Hematopoietic multipotent progenitor cell treated with erythropoietin and hydrocortisone succinate and interleukin-3 and kit ligand, for 6 days (in vitro differentiated cells): Measurements from ENCODE around the gene VPS37B.
"Not testable (repeated sequence)": the region's sequence is repeated elsewhere in the genome, so short reads cannot be mapped to it uniquely, and the experiment has no call there.

Experiments
- DNase-seq: peaks from one replicate; pipeline ENCODE4 v3.0.0-alpha.2; 2015

Gene VPS37B, protein sequence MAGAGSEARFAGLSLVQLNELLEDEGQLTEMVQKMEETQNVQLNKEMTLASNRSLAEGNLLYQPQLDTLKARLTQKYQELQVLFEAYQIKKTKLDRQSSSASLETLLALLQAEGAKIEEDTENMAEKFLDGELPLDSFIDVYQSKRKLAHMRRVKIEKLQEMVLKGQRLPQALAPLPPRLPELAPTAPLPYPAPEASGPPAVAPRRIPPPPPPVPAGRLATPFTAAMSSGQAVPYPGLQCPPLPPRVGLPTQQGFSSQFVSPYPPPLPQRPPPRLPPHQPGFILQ

DNA sequence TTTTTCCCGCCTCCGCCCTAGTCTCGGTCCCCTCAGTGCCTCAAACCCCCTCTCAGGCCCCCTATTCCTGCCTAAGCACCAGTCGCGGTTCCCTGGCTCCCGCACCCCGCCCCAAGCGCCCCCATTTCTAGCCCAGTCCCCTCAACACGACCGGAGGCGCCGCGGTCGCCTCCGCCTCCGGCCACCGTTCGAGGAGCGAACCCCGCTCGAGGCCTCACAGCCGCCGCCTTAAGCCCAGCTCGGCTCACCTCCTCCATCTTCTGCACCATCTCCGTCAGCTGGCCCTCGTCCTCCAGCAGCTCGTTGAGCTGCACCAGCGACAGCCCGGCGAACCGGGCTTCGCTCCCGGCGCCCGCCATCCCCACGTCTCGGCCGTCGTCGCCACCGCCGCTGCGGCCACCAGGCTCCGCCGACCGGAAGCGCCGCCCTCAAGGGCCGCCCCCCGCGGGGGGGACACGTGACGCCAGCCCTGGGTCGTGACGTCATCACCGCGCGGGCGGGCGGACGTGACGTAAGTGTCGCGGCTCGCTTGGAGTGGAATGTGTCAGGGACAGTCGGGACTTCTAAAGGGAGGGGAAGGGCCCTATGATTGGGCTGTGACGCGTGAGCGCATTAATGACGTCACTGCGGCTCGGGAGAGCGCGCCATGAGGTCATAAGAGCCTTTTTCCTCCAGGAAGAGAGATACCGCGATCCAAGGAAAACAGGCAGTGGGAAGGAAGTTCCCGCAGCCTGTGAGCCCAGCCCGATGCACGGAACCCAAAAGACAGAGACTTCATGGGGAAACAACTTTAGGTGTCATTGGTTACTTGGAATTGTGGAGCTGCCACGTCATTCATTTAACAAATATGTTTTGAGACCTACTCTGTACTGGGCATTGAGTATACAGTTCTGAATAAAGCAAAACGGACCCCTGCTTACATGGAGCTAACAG is at the start of gene VPS37B:
TSS of gene VPS37B (minus strand) at position 421 of the 933 bp plus-strand sequence. CDS start at position 359, 62 bp downstream.
- peak; percentile 84 for DNase-seq

DNA sequence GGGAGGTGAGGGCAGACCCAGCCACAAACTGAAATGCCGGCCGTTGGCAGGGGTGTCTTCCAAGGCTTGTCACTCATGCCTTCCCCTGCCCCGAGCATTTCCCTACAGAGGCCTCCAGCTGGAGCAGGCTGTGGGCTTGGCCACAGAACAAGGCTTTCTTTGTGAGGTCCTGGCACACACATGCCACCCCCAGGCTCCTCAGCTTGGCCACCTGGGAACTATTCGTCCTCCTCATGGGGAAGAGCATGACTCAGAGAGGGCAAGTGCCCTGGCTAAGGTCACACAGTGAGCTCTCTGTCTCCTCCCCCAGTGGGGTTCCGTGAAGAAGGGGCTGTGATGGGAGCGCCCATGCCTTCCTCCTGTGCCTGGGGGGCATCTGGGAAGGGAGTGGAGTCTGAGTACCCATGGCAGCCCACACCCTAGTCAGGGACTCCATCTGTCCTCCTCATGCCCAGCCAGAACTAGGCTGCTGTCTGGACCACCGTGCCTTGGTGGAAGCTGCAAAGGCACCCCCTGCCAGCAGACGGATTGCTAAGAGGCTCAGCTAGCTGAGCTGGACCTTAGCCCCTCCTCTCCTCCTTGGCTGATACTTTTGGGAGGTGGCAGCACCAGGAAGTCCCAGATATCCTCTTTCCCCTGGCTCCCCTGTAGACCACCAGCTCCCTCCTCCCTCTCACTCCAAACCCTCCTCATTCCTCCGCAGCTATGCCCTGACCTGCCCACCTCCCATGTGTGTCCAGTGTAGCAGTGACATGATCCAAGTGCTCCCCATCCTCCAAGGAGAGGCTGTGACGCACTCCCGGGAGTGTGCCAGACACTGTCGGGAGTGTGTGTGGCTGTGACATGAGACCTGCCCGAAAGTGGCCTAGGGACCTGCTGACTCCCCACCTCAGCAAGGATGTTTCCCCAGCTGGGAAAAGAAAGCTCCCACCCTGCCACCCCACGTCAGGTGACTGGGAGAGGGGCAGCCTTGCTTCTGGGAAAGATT is 49.0 kb upstream of the VPS37B start:
- DNase-seq, result no peak

DNA sequence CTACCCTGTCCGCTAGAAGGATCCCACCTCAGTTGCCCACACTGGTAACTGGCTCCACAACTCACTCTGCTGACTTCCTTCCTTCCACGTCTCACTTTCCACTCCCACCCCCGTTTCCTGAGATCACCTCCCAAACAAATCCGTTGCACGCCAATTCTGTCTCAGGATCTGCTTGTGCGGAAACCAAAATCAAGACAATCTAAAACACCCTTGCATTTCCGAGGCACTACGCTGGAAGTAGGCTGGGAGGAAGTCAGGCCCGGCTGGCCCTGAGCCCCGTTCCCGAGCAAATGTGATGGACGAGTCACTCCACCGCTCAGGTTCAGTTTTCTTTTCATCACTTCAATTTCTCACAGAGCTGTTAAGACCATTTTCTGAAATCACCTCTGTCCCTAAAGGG is 47.3 kb upstream of the VPS37B start:
- no peak for DNase-seq

DNA sequence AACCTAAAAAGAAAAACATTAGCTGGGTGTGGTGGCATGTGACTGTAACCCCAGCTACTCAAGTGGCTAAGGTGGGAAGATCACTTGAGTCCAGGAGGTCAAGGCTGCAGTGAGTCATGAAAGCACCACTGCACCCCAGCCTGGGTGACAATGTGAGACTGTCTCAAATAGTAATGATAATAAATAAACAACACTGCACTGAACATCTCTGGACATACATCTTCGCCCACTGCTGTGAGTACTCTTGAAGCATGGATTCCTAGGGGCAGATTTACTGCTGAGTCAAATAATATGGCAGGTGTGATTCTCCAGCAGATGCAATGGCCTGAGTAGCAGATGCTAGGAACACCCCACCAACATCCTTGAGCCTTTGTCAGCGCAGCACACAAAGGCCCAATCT is 46.7 kb upstream of the VPS37B start:
- no peak for DNase-seq

DNA sequence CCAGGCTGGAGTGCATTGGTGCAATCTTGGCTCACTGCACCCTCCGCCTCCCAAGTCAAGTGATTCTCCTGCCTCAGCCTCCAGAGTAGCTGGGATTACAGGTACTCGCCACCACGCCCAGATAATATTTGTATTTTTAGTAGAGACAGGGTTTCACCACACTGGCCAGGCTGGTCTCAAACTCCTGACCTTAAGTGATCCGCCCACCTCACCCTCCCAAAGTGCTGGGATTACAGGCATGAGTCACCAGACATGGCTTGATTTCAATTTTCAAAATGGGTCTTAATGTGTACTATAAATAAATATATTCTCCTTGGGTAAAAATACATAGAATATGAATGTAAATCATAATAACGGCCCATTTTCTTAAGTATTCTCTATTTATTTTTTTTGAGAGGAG is 45.4 kb upstream of the VPS37B start:
- not testable (repeated sequence) for DNase-seq

DNA sequence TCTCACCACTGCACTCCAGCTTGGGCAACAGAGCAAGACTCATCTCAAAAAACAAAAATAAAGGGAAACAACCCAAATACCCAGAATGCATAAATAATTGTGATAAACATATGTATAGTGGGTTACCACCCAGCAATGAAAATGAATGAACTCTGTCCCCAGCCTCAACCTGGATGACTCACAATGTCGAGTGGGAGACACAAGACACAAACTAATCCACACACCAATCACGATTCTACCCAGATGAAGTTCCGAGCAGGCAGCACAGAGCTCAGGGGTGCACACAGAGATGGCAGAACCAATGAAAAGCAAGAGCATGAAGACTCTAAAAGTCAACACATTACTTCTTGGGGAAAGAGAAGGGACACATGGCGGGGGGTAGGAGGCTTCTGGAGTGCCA is 43.2 kb upstream of the VPS37B start:
- DNase-seq, result no peak

DNA sequence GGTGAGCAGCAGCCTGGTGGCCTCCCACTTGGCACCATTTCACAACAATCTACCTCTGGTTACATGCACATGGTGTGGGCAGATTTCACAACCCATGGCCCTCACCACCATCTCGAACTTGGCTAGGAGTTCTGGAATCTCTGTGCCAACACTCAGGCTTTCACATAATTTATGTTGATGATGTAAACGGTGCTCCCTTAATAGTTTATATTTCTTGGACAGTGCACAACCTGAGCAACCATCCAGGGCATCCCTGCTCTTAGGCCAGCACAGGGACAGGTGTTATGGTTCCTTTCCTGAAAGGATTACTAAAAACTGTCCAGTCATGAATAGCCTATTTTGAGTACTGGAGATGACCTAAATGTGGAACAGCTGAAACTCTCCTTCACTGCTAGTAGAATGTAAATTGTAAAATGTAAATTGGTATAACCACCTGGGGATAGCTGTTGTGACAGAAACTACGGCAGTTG is 41.7 kb upstream of the VPS37B start:
- peak; percentile 45 for DNase-seq

DNA sequence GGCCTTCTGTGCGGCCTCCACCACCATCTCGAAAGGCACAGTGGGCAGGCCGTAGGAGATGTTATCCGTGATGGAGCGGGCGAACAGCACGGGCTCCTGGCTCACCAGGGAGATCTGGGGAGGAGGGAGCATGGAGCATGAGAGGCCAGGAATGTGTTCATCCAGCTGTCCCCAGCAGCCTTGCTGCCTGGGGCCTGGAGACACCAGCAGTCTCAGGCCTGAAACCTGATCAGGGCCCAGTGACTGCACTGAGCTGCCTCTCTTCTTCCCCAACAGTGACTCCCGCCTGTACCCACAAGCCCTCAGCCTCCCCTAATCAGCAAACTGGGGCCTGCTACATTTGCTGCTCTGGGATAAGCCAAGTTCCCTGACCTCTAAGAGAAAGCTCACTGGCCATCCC is 39.4 kb upstream of the VPS37B start:
- no peak for DNase-seq

DNA sequence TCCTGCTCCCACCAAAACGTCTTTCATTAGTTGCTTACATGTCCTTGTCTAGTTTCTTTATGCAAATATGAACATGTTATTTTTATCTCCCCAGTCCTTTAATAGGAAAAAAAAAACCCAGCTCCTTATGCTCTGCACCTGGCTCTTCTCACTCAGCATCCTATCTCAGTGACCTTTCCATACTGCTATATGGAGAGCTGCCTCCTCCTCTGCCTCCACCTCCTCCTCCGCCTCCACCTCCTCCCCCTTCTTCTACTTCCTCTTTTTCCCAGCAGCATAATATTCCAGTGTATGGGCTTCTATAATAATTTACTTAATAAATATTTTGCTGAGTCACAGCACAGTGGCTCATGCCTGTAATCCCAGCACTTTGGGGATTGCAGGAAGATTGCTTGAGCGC is 38.8 kb upstream of the VPS37B start:
- no peak for DNase-seq

DNA sequence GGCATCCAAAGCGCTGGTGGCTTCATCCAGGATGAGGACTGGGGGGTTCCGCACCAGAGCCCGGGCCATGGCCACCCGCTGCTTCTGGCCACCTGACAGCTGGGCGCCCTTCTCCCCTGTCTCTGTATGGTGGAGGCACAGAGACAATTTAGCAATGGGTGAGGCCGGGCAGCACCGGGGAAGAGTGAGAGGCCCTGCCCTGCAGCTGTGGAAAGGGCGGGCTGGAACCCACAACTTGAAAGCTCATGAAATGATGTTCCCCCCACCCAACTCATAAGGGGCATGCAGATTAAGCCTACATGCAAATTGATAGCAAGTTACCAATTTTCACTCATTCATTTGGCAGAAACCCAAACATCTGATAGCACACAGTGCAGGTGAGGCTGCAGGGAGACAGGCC is 36.3 kb upstream of the VPS37B start:
- no peak for DNase-seq

DNA sequence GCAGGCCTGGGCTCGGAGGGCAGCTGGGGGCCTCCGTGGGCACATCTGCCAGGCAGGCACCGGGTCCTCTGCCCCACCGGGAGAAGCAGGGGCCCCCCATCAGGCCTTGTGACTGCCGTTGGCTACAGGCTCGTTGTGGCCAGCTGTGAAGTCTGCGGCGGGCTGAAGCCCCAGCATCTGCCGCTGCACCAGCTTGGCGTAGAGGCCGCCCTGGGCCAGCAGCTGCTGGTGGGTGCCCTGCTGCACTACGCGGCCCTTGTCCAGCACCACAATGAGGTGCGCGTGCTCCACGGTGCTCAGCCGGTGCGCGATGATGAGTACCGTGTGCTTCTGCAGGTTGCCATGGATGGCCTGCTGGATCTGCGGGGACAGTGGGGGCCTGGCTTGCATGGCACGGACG is 33.9 kb upstream of the VPS37B start:
- no peak for DNase-seq

DNA sequence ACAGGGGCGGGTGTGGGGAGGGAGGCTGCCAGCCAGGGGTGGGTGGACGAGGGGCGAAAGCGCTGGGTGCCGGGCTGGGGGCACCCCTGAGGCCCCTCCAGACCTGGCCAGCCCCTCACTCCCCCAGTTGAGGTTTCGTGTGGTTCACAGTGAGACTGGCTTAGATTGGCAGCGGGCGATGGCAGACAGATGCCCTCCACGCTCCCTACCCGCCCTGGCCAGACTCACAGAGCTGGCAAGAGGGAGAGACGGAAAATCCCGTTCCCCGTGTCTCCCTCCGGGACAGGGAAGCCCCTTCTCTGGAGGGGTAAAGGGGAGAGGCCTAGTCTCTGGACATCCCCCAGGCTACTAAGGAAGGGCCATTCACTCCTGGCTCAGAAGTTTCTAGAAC is 33.2 kb upstream of the VPS37B start:
- no peak for DNase-seq

DNA sequence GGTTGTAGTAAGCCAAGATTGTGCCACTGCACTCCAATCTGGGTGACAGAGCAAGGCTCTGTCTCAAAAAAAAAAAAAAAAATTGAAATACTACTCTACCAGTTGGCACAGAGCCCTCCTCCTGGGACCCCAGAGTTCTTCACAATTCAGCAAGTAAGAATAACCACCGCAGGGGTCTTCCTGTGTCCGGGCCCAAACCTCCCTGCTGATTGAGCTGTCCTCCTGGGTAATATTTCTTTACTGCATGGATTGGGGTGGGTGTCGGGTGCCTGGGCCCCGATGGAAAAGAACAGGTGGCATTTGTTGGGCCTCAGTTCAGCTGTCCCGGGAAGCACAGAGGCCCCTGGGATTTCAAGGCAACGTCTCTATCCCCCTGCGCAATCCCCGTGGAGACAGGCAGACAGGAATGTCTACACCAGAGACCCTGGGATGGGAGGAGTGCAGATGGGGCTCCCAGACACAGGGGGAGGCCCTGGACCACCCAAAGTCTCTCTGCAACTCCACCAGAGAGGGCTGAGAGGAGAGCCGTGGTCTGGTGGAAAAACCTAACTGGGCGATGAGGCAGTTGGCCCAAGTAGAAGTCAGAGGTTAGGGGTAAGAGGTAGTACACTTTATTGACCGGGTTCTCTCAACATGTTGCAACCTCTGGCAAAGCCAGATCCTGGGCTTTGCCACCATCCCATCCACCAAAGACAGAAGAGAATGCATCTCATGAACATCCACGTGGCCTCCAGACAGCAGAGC is 32.7 kb upstream of the VPS37B start:
- no peak for DNase-seq

DNA sequence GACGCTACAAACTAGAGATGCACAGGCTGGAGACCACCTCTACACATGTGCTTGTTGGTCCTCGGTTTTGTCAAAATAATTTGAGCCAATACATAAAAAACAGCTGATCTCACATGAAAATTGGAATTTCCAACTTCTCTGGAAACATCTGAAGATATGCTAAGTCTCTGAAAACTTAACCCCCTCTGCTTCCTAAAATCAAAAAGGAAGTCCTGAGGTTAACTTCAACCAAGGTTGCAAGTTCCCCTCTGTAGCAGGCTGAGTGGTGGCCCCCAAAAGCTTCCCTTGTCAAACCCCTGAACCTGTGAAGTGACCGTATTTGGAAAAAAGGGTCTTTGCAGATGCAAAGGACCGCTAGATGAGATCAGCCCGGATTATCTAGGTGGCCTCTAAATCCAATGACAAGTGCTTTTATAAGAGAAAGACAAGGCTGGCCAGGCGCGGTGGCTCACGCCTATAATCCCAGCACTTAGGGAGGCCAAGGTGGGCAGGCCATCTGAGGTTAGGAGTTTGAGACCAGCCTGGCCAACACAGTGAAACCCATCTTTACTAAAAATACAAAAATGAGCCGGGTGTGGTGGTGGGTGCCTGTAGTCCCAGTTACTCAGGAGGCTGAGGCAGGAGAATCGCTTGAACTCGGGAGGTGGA is 32.0 kb upstream of the VPS37B start:
- DNase-seq, result no peak

DNA sequence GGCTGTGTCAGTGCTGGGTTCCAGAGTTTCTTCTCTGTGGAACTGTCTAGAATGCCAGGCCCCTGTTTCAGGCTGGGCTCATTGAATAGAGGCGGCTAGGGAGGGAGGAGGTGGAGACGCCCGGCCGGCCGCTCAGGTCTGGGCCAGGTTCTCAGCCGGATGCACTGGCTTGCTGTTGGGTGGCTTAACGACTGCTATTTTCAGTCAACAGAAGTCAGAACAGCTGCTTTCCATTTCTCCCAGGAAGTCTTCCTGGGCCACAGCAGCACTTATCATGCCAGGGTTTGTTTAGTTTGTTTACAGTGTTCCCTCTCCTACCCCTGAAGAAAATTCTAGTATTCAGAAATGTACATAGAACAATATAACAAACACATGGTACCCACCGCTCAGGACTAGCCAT is 26.0 kb upstream of the VPS37B start:
- no peak for DNase-seq

DNA sequence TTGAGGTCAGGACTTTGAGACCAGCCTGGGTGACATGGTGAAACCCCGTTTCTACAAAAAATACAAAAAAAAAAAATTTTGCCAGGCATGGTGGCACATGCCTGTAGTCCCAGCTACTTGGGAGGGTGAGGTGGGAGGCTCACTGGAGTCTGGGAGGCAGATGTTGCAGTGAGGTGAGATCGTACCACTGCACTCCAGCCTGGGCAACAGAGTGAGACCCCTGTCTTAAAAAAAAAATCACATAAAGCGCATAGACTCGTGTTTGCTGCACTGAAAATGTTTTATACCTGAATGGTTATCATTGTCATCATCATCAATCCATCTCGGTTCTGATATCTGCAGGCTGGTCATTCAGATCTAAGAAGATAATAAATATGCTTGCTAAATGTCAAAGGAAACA is 24.8 kb upstream of the VPS37B start:
- DNase-seq, result no peak

DNA sequence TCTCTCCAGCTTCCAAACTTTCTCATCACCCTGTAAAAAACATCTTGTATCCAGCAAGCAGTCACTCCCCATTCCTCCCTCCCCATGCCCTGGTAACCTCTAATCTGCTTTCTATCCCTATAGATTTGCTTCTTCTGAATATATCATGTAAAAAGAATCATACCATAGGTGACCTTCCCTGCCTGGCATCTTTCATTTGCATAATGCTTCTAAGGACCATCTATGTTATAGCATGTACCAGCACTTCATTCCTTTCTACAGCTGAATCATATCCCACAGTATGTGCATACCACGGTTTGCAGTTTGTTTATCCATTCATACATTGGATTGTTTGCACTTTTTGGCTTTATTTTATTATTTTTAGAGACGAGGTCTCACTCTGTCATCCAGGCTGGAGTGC is 22.9 kb upstream of the VPS37B start:
- DNase-seq, result no peak

DNA sequence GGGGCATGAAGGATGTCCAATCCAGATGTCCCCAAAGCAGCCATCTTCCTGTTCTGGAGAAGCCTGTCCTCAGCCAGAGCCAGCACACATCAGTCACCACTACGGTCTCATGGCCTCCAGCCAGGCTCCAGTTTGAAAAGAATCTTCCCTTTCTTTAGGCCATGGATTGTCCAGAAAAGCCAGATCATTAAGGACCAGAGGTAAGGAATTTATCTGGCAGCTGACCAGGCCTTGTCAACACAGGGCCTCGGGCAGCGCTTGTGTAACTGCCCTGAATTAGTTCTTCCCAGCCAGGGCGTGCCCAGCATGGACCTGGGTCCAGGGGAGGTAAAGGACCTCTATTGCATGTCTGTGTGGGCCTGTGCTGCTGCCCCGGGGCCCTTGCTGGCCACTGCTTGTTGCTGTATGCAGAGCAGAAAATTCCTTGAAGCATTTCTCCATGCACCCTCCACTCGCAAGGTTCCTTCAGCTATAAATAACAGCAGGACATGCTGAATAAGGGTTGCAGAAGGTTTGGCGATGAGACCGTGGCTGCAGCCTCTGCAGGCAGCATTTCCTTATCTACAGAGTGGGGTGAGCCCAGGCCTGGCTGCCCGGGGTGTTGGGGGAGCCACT is 21.7 kb upstream of the VPS37B start:
- peak; percentile 39 for DNase-seq

DNA sequence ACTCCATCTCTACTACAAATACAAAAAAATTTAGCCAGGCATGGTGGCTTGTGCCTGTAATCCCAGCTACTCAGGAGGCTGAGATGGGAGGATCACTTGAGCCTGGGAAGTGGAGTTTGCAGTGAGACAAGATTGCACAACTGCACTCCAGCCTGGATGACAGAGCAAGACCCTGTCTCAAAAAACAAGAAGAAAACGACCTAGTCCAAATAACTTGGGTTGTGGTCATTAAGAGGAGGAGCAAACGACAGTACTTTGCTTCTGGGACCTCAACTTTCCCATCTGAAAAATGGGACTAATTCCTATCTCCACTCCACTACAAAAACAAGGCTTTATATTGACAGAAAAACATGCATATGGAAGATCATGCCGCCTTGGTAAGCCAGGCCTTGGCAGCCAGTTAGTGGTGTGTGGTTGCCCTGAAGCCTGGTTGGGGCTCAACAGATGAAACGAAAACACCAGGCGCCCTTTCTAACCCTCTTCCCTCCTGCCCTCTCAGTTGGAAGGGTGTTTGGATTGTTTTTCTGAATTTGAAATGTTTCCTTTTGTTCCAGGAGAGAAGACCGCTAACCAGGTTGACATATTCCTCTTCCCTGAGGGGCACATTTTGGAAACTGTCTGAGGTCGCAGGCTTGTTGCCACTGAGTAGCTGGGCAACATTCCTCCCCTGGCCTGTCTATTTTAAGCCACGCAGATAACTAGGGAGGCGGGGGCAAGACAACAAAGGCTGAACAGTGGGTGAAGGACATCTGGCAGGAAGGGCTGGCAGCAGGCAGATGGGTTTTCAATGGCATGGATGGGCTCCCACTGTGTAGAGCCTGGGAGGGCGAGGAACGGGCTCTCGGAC is 13.7 kb upstream of the VPS37B start:
- peak; percentile 31 for DNase-seq

DNA sequence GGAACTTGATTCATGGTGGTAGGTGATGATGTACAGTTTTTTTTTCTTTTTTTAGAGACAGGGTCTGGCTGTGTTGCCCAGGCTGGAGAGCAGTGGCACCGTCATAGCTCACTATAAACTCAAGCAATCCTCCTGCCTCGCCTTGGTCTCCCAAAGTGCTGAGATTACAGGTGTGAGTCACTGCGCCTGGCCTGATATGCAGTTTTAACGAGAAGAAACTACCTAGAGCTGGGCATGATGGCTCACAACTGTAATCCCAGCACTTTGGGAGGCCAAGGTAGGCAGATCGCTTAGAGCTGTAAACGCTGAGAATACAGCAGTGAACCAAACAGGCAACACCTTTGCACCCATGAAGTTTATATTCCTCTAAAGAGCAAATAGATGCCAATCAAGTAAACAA is 13.0 kb upstream of the VPS37B start:
- no peak for DNase-seq
